ENCODE data around the gene KSR2. TPM values are rescaled to one million over a fixed set of nuclear protein-coding genes. Genes with fewer than 3 reads are reported as not detected.

The KSR2 gene
- total RNA-seq, 1 donor from 2014 or later: 0.69 TPM

GRCh38 chr12:117689857-117690256 is 278.9 kb downstream of the KSR2 start:
- H3K27me3 Mint-ChIP-seq (ENCODE audit: low read depth): peaks cover 16% of the 10 kb centered on the region
- peaks cover 23% of the 10 kb centered on the region for H3K4me1 Mint-ChIP-seq
- no peak for DNase-seq (ENCODE audit: low spot score in 2 of 2, unreplicated experiment in 2 of 2)

DNA sequence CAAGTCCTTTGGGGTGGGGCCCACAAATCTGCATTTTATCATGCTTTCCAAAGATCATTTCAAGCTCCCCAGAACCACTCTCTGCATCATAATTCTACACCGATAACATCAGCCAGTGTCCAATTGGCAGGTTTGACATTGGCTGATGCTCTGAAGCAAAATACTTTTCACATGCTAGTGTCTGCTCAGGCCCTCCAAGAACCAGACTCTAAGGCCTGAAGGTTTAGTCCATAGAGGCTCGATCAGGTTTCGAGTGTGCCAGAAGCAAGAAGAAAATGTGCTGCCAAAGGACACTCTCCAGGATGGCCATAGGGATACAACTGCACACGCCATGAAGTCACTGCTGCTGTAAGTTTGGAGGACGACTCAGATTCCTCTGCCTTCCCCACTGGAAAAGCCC is 280.3 kb downstream of the KSR2 start:
- no peak for TF ChIP-seq CTCF (IDR thresholded peaks at IDR 0.05; ENCODE audit: unreplicated experiment)
- Mint-ChIP-seq H3K4me1 (peaks cover 27% of the 10 kb centered on the region), H3K4me3 (no peak overlapping the region), H3K27me3 (ENCODE audit: low read depth) (peaks cover 18% of the 10 kb centered on the region), H3K36me3 (no peaks in the 10 kb centered on the region), H3K9me3 (peaks cover 14% of the 10 kb centered on the region), H3K27ac (no peak overlapping the region)
- DNase-seq (ENCODE audit: low spot score in 2 of 2, unreplicated experiment in 2 of 2): no peak

More at GRCh38 chr12:117689857-117690256, 278.9 kb downstream of the KSR2 start:
- Mint-ChIP-seq H3K36me3 (no peaks in the 10 kb centered on the region), H3K27ac (no peak overlapping the region), H3K4me3 (no peak overlapping the region), H3K9me3 (peaks cover 25% of the 10 kb centered on the region)
- no peak for TF ChIP-seq CTCF (IDR thresholded peaks at IDR 0.05; ENCODE audit: unreplicated experiment)

DNA sequence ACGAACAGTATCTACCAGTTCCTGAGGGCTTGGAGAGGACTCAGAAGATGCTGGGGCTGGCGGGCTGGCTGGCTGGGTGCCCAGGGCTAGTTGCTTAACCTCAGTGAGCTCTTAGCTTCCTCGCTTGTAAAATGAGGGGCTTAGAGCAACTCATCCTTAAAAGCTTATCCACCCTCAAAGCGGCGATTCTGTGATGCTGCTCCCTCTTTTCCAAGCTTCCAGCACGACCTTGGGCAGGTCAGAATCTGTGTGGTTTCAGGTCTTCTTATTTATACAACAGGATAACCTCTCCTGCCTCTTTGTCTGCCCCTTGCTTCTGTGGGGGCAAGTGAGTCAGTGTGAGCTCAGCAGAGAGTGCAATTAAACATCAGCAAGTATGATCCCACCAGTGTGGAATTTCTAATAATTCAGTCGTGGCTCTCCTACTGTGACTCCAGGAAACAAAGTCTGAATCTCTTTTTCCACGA is 281.8 kb downstream of the KSR2 start:
- peaks cover 27% of the 10 kb centered on the region for H3K4me1 Mint-ChIP-seq
- no peak for TF ChIP-seq CTCF (IDR thresholded peaks at IDR 0.05; ENCODE audit: unreplicated experiment)
- no peak overlapping the region for H3K4me3 Mint-ChIP-seq
- peaks cover 3% of the 10 kb centered on the region for H3K9me3 Mint-ChIP-seq
- H3K27me3 Mint-ChIP-seq (ENCODE audit: low read depth): peaks cover 25% of the 10 kb centered on the region
- DNase-seq (ENCODE audit: low spot score in 2 of 2, unreplicated experiment in 2 of 2): peak in 1 of 2 experiments; percentile 45
- peak overlapping the region; percentile 21 for H3K27ac Mint-ChIP-seq
- no peaks in the 10 kb centered on the region for H3K36me3 Mint-ChIP-seq

GRCh38 chr12:117686210-117686609 is 282.6 kb downstream of the KSR2 start:
- no peaks in the 10 kb centered on the region for H3K36me3 Mint-ChIP-seq
- no peak for TF ChIP-seq CTCF (IDR thresholded peaks at IDR 0.05; ENCODE audit: unreplicated experiment)
- H3K27ac Mint-ChIP-seq: no peak overlapping the region
- no peak for DNase-seq (ENCODE audit: low spot score in 2 of 2, unreplicated experiment in 2 of 2)
- no peak overlapping the region for H3K4me3 Mint-ChIP-seq
- peaks cover 27% of the 10 kb centered on the region for H3K27me3 Mint-ChIP-seq (ENCODE audit: low read depth)
- H3K4me1 Mint-ChIP-seq: peaks cover 27% of the 10 kb centered on the region
- H3K9me3 Mint-ChIP-seq: no peaks in the 10 kb centered on the region

- no peak for TF ChIP-seq CTCF (IDR thresholded peaks at IDR 0.05; ENCODE audit: unreplicated experiment)
- Mint-ChIP-seq H3K36me3 (no peaks in the 10 kb centered on the region), H3K4me1 (peaks cover 27% of the 10 kb centered on the region), H3K4me3 (no peak overlapping the region), H3K9me3 (no peaks in the 10 kb centered on the region), H3K27ac (peak overlapping the region; percentile 89), H3K27me3 (ENCODE audit: low read depth) (peaks cover 27% of the 10 kb centered on the region)
- no peak for DNase-seq (ENCODE audit: low spot score in 2 of 2, unreplicated experiment in 2 of 2)
These were observed 283.5 kb downstream of the KSR2 start for GRCh38 chr12:117685110-117685926.
